ENCODE measurements around the gene CBFB.

CBFB gene

GRCh38 chr16:67029254-67030096 is 526 bp downstream of the CBFB start:
- peak overlapping the region; percentile 93 to 97 for H3K27ac ChIP-seq
- no peak for TF ChIP-seq CTCF (IDR thresholded peaks at IDR 0.05)
- DNase-seq (ENCODE audit: low spot score) = peak; percentile 85
- H3K4me3 ChIP-seq = peak overlapping the region; percentile 91

GRCh38 chr16:67030221-67030962 is 1.4 kb downstream of the CBFB start:
- DNase-seq (ENCODE audit: low spot score) = no peak
- Histone ChIP-seq H3K27ac (peak overlapping the region; percentile 93 to 97), H3K4me3 (peak overlapping the region; percentile 91)
- TF ChIP-seq CTCF (IDR thresholded peaks at IDR 0.05) = no peak

GRCh38 chr16:67034487-67034886 is 5.5 kb downstream of the CBFB start:
- H3K27ac ChIP-seq = no peak overlapping the region
- no peak for DNase-seq (ENCODE audit: low spot score)

GRCh38 chr16:67035364-67035763 is 6.4 kb downstream of the CBFB start:
- H3K4me3 ChIP-seq = no peak overlapping the region
- no peak overlapping the region for H3K27ac ChIP-seq
- no peak for TF ChIP-seq CTCF (IDR thresholded peaks at IDR 0.05)
- no peak for DNase-seq (ENCODE audit: low spot score)

More at GRCh38 chr16:67034487-67034886, 5.5 kb downstream of the CBFB start:
- peak overlapping the region; percentile 1 for H3K4me3 ChIP-seq
- no peak for TF ChIP-seq CTCF (IDR thresholded peaks at IDR 0.05)

- Histone ChIP-seq H3K27ac (no peak overlapping the region), H3K4me3 (no peak overlapping the region)
- no peak for TF ChIP-seq CTCF (IDR thresholded peaks at IDR 0.05)
- DNase-seq (ENCODE audit: low spot score) = no peak
Observed at GRCh38 chr16:67036323-67036741, 7.4 kb downstream of the CBFB start.

GRCh38 chr16:67039260-67040020 is 10.5 kb downstream of the CBFB start:
- Histone ChIP-seq H3K4me3 (no peak overlapping the region), H3K27ac (no peak overlapping the region)
- DNase-seq (ENCODE audit: low spot score) = no peak
- no peak for TF ChIP-seq CTCF (IDR thresholded peaks at IDR 0.05)

All from coronary artery (tissue), 2 donors.